ENCODE results near the gene ABHD4. TPM values are rescaled to one million over a fixed set of nuclear protein-coding genes. Genes with fewer than 3 reads are reported as not detected.
A peak's percentile ranks its signal among the peaks of the same experiment; 100 is the strongest.

The ABHD4 gene
- total and polyA plus RNA-seq, 10 of the 15 experiments (the other 5 are each of a cell fraction or from before 2014, with no cell fraction given) = 5.4 to 28.7 (median 10.8) TPM

DNA sequence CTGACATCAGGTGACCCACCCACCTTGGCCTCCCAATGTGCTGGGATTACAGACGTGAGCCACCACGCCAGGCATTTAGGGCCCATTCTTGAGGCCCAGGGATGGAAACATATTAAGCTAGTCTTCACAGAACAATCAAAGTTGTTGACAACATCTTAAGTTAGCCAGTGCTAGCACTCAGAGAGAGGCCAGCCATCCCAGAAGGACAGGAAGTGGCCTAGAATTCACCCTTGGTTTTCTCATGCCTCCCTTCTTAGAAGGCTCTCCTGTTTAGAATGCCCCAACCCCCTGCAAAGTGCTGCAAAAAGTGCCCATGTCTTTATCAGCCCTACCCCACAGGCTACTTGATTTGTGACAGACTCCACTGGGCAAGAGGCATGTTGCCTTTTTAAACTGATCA lies 58.1 kb downstream of the ABHD4 start:
- FAIRE-seq = no peak
- H4K20me1 ChIP-seq (ENCODE audit: control insufficient read depth, insufficient read depth) = no peaks in the 10 kb centered on the region

DNA sequence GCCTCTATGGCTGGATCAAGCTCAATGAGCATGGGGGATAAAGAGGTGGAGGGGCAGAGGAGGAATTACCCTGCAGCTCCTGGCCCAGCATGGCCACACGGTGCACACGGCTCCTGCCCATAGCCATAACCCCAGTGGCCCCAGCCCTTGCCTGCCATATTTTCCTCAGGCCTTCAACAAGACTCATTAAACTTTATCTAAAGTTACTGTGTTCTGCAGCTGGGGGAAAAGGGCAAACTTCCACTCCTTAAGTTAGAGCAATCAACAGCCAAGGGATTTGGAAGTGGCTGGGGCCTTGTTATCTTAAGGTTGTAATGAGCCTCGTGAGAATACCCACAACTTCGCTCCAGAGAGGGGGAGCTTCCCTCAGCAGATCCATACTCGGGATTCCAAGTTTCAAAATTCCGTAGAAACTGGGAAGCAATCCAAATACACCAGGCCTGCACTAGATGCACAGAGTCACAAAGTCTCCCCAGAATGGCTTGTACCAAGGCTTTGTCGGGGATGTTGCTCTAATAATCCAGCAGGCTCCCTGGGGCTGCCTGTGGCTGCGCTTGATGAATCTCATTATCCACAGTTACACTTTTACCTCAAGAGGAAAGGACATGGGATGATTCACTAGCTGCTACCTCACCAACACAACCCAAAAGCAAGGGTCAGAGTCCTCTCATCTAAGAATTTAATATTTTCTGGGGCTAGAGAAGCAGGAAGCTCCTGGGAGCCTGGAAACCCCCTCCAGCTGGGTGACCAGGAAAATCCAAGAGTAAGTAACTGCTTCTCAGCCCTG lies 59.0 kb downstream of the ABHD4 start:
- no peaks in the 10 kb centered on the region for H3K36me3 ChIP-seq (ENCODE audit: control insufficient read depth in 2 of 2, insufficient read depth in 2 of 2, low read length in 1 of 2)
- FAIRE-seq (no peak), DNase-seq (ENCODE audit: low read depth, low spot score) (no peak), ATAC-seq (no peak; the same call in 2 of the 3 replicates)
- no peak overlapping the region for H3K4me3 ChIP-seq
- SMC1A ChIA-PET (ENCODE audit: uncharacterized antibody, unreplicated experiment) = interaction anchor here (0.7 to 4.7 kb wide), 23 partner anchors 8 to 267 kb away, joined by 3 to 79 read pairs (median 4); partner anchors contain the start of gene RBM23
- WGBS (ENCODE audit: insufficient coverage, insufficient replicate concordance, low lambda C conversion rate, missing lambda C conversion rate) = 67% methylated on average over 8 of the region's 8 CpGs
- H3K9ac ChIP-seq (ENCODE audit: control insufficient read depth, insufficient read depth, low read length) = no peak overlapping the region
- no TSS peak for BruUV-seq (replicated peaks)
- no peaks in the 10 kb centered on the region for H4K20me1 ChIP-seq (ENCODE audit: control insufficient read depth, insufficient read depth)
- intact Hi-C loops (cut with micrococcal nuclease; ENCODE audit: unreplicated experiment) = loop anchor here (5.0 to 10.0 kb wide), 2 partner anchors 55 to 342 kb away; no protein-coding TSS in a partner anchor
- TF ChIP-seq SKIL (IDR thresholded peaks at IDR 0.05; ENCODE audit: low read depth, poor library complexity, severe bottlenecking) = no peak
- TF ChIP-seq, protein P1, sequence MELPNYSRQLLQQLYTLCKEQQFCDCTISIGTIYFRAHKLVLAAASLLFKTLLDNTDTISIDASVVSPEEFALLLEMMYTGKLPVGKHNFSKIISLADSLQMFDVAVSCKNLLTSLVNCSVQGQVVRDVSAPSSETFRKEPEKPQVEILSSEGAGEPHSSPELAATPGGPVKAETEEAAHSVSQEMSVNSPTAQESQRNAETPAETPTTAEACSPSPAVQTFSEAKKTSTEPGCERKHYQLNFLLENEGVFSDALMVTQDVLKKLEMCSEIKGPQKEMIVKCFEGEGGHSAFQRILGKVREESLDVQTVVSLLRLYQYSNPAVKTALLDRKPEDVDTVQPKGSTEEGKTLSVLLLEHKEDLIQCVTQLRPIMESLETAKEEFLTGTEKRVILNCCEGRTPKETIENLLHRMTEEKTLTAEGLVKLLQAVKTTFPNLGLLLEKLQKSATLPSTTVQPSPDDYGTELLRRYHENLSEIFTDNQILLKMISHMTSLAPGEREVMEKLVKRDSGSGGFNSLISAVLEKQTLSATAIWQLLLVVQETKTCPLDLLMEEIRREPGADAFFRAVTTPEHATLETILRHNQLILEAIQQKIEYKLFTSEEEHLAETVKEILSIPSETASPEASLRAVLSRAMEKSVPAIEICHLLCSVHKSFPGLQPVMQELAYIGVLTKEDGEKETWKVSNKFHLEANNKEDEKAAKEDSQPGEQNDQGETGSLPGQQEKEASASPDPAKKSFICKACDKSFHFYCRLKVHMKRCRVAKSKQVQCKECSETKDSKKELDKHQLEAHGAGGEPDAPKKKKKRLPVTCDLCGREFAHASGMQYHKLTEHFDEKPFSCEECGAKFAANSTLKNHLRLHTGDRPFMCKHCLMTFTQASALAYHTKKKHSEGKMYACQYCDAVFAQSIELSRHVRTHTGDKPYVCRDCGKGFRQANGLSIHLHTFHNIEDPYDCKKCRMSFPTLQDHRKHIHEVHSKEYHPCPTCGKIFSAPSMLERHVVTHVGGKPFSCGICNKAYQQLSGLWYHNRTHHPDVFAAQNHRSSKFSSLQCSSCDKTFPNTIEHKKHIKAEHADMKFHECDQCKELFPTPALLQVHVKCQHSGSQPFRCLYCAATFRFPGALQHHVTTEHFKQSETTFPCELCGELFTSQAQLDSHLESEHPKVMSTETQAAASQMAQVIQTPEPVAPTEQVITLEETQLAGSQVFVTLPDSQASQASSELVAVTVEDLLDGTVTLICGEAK (IDR thresholded peaks at IDR 0.05; ENCODE audit: borderline replicate concordance) = peak; percentile 28; the same call in 1 of the 2 replicates
- H3K27me3 ChIP-seq (replicated peaks in 1 of 2; ENCODE audit: control insufficient read depth in 2 of 2, insufficient read depth in 2 of 2, low read length in 1 of 2) = no peaks in the 10 kb centered on the region
- no peaks in the 10 kb centered on the region for H3K9me3 ChIP-seq (replicated peaks; ENCODE audit: control insufficient read depth, insufficient read depth, low read length)
- RAD21 ChIA-PET (ENCODE audit: unreplicated experiment) = interaction anchor here (0.6 to 5.1 kb wide), 26 partner anchors 11 to 271 kb away, joined by 3 to 64 read pairs (median 4); partner anchors contain the start of genes ABHD4, DAD1 and OXA1L
- no peak overlapping the region for H3K4me2 ChIP-seq (ENCODE audit: control insufficient read depth, insufficient read depth)
- in situ Hi-C loops (cut with MboI) = no loop called here
- H2AFZ ChIP-seq (ENCODE audit: control insufficient read depth, low read depth, low read length) = no peak overlapping the region
- H3K4me1 ChIP-seq (ENCODE audit: control insufficient read depth, insufficient read depth, low read length) = no peaks in the 10 kb centered on the region
- POLR2A ChIA-PET = interaction anchor here (0.5 to 1.3 kb wide), 4 partner anchors 58 to 133 kb away, joined by 3 to 6 read pairs (median 4); no protein-coding TSS in a partner anchor
- H3K27ac ChIP-seq (ENCODE audit: control insufficient read depth, insufficient read depth) = no peak overlapping the region
- H3K79me2 ChIP-seq (ENCODE audit: control insufficient read depth, insufficient read depth, low read length) = no peaks in the 10 kb centered on the region
- CTCF ChIA-PET = interaction anchor here (0.6 to 9.9 kb wide), 52 partner anchors 9 to 456 kb away, joined by 3 to 206 read pairs (median 4); partner anchors contain the start of genes ABHD4, DAD1, OR6J1 and OXA1L

More for the DNA sequence above, 58.1 kb downstream of the ABHD4 start:
- WGBS (ENCODE audit: insufficient coverage, insufficient replicate concordance, low lambda C conversion rate, missing lambda C conversion rate) = 69% methylated on average over 2 of the region's 2 CpGs
- no peak overlapping the region for H3K27ac ChIP-seq (ENCODE audit: control insufficient read depth, insufficient read depth)
- no peaks in the 10 kb centered on the region for H3K27me3 ChIP-seq (replicated peaks in 1 of 2; ENCODE audit: control insufficient read depth in 2 of 2, insufficient read depth in 2 of 2, low read length in 1 of 2)
- ChIA-PET RAD21 (ENCODE audit: unreplicated experiment) (interaction anchor here (1.5 to 5.1 kb wide), 4 partner anchors 68 to 198 kb away, joined by 4 to 64 read pairs (median 20); partner anchors contain the start of gene DAD1), SMC1A (ENCODE audit: uncharacterized antibody, unreplicated experiment) (interaction anchor here (0.8 to 4.7 kb wide), 4 partner anchors 58 to 197 kb away, joined by 3 to 79 read pairs (median 18); partner anchors contain the start of gene ABHD4), CTCF (interaction anchor here (1.2 to 9.9 kb wide), 6 partner anchors 84 to 349 kb away, joined by 3 to 206 read pairs (median 14); no protein-coding TSS in a partner anchor), POLR2A (no interaction called here)
- in situ Hi-C loops (cut with MboI) (no loop called here), intact Hi-C loops (cut with micrococcal nuclease; ENCODE audit: unreplicated experiment) (loop anchor here (5.0 to 10.0 kb wide), 2 partner anchors 56 to 341 kb away; no protein-coding TSS in a partner anchor)
- H3K9ac ChIP-seq (ENCODE audit: control insufficient read depth, insufficient read depth, low read length) = no peak overlapping the region
- H3K4me1 ChIP-seq (ENCODE audit: control insufficient read depth, insufficient read depth, low read length) = no peaks in the 10 kb centered on the region
- H3K4me2 ChIP-seq (ENCODE audit: control insufficient read depth, insufficient read depth) = no peak overlapping the region
- no peak for DNase-seq (ENCODE audit: low read depth, low spot score)
- TF ChIP-seq MXI1 (IDR thresholded peaks at IDR 0.05; ENCODE audit: low read depth, low read length) = no peak
- TF ChIP-seq, protein P2, sequence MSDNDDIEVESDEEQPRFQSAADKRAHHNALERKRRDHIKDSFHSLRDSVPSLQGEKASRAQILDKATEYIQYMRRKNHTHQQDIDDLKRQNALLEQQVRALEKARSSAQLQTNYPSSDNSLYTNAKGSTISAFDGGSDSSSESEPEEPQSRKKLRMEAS (IDR thresholded peaks at IDR 0.05; ENCODE audit: low read depth, low read length) = no peak
- no peak for TF ChIP-seq ZNF24 (IDR thresholded peaks at IDR 0.05)
- no peak for TF ChIP-seq ZNF207 (IDR thresholded peaks at IDR 0.05; ENCODE audit: borderline replicate concordance)
- BruUV-seq (replicated peaks) = no TSS peak
- ATAC-seq = no peak
- no peaks in the 10 kb centered on the region for H3K79me2 ChIP-seq (ENCODE audit: control insufficient read depth, insufficient read depth, low read length)
- no peaks in the 10 kb centered on the region for H3K9me3 ChIP-seq (replicated peaks; ENCODE audit: control insufficient read depth, insufficient read depth, low read length)
- no peak overlapping the region for H3K4me3 ChIP-seq
- H2AFZ ChIP-seq (ENCODE audit: control insufficient read depth, low read depth, low read length) = no peak overlapping the region
- no peaks in the 10 kb centered on the region for H3K36me3 ChIP-seq (ENCODE audit: control insufficient read depth in 2 of 2, insufficient read depth in 2 of 2, low read length in 1 of 2)
